Stimulated activated CD8-positive, alpha-beta memory T cell treated with anti-CD3 and anti-CD28 coated beads, Interleukin-4, amount 100 ng/mL, for 24 hours (primary cell): ENCODE results near the gene FFAR2.

Experiments
- DNase-seq: peaks from one replicate; pipeline ENCODE4 v3.0.0-alpha.2; 2020; ENCODE audit warnings: low read depth

Gene FFAR2

GRCh38 chr19:35487656-35488182 lies 39.7 kb downstream of the FFAR2 start:
- no peak for DNase-seq

- DNase-seq: no peak
These were observed 40.6 kb downstream of the FFAR2 start for GRCh38 chr19:35488677-35489076.

- DNase-seq: no peak
These were observed 42.3 kb downstream of the FFAR2 start, which contains the start of gene KRTDAP for GRCh38 chr19:35490364-35490763. Gene KRTDAP (minus strand): TSS chr19:35490464. CDS start chr19:35490442, 22 bp downstream.

- DNase-seq: no peak
These were observed 43.8 kb downstream of the FFAR2 start for GRCh38 chr19:35491836-35492360.

GRCh38 chr19:35493971-35494370 lies 45.9 kb downstream of the FFAR2 start:
- no peak for DNase-seq

GRCh38 chr19:35495107-35496064 lies 47.3 kb downstream of the FFAR2 start:
- DNase-seq: peak; percentile 68

- DNase-seq: no peak
These were observed 49.3 kb downstream of the FFAR2 start for GRCh38 chr19:35497406-35497805.

GRCh38 chr19:35498220-35498619 lies 50.2 kb downstream of the FFAR2 start:
- DNase-seq: no peak

GRCh38 chr19:35498984-35499527 lies 51.0 kb downstream of the FFAR2 start:
- DNase-seq: no peak

GRCh38 chr19:35500611-35501010 lies 52.6 kb downstream of the FFAR2 start:
- DNase-seq: no peak
